TTC549 (cell line): Measurements from ENCODE around the gene NUDT21.
"Not testable (repeated sequence)": the region's sequence is repeated elsewhere in the genome, so short reads cannot be mapped to it uniquely, and the experiment has no call there.

Experiments used
- FAIRE-seq: peaks from 2 replicates; lab custom pipeline; 2012; peaks lifted over from hg19 to GRCh38; lab: Jason Lieb, UNC

NUDT21 gene

GRCh38 chr16:56450986-56451752, at the start of gene NUDT21, which contains the start of gene OGFOD1:
NUDT21 (minus strand) TSS chr16:56451332; CDS start chr16:56451202, 130 bp downstream.
OGFOD1 (plus strand) TSS chr16:56451554; CDS start chr16:56451613, 59 bp downstream.
- FAIRE-seq, result peak; percentile 96

GRCh38 chr16:56493815-56494214, 42.7 kb upstream of the NUDT21 start:
- no peak for FAIRE-seq

- no peak for FAIRE-seq
These were observed 42.0 kb upstream of the NUDT21 start for GRCh38 chr16:56493126-56493525.

- no peak for FAIRE-seq
These were observed 40.6 kb upstream of the NUDT21 start for GRCh38 chr16:56491657-56492261.

GRCh38 chr16:56488868-56489267, 37.7 kb upstream of the NUDT21 start:
- not testable (repeated sequence) for FAIRE-seq

GRCh38 chr16:56488035-56488434, 36.9 kb upstream of the NUDT21 start:
- no peak for FAIRE-seq

- FAIRE-seq, result no peak
These were observed 32.3 kb upstream of the NUDT21 start for GRCh38 chr16:56483394-56483793.

GRCh38 chr16:56482683-56483236, 31.6 kb upstream of the NUDT21 start:
- FAIRE-seq, result no peak

- FAIRE-seq, result no peak
These were observed 30.5 kb upstream of the NUDT21 start for GRCh38 chr16:56481468-56482122.

GRCh38 chr16:56480776-56481467, 29.8 kb upstream of the NUDT21 start:
- FAIRE-seq, result no peak

- no peak for FAIRE-seq
These were observed 28.3 kb upstream of the NUDT21 start for GRCh38 chr16:56479469-56479868.

GRCh38 chr16:56478281-56479049, 27.3 kb upstream of the NUDT21 start:
- no peak for FAIRE-seq

GRCh38 chr16:56477096-56477878, 26.2 kb upstream of the NUDT21 start:
- FAIRE-seq, result no peak

- FAIRE-seq, result no peak
These were observed 24.1 kb upstream of the NUDT21 start for GRCh38 chr16:56475201-56475600.

- no peak for FAIRE-seq
These were observed 19.5 kb upstream of the NUDT21 start for GRCh38 chr16:56470666-56471065.

- FAIRE-seq, result no peak
These were observed 19.1 kb upstream of the NUDT21 start for GRCh38 chr16:56470232-56470631.

- no peak for FAIRE-seq
These were observed 18.6 kb upstream of the NUDT21 start for GRCh38 chr16:56469748-56470147.

- no peak for FAIRE-seq
These were observed 17.7 kb upstream of the NUDT21 start for GRCh38 chr16:56468800-56469199.

GRCh38 chr16:56466344-56466743, 15.2 kb upstream of the NUDT21 start:
- no peak for FAIRE-seq

GRCh38 chr16:56463153-56463552, 12.0 kb upstream of the NUDT21 start:
- FAIRE-seq, result no peak
